22Rv1 (cell line): ENCODE measurements around the gene GLT8D1.

Source experiments
- H3K27ac ChIP-seq: fragments of 450-650 bp; 2 replicates; pipeline ENCODE4 v1.5.1; 2017
- ZFX ChIP-seq: fragments of 450-650 bp; IDR thresholded peaks from 2 replicates; pipeline ENCODE4 v1.6.1; 2017; ENCODE audit warnings: antibody characterized with exemption, borderline replicate concordance
- TF ChIP-seq, protein P1 (sequence below): fragments of 450-650 bp; IDR thresholded peaks from 2 replicates; pipeline ENCODE4 v1.5.1; 2017; ENCODE audit warnings: mild to moderate bottlenecking

GLT8D1 gene

DNA sequence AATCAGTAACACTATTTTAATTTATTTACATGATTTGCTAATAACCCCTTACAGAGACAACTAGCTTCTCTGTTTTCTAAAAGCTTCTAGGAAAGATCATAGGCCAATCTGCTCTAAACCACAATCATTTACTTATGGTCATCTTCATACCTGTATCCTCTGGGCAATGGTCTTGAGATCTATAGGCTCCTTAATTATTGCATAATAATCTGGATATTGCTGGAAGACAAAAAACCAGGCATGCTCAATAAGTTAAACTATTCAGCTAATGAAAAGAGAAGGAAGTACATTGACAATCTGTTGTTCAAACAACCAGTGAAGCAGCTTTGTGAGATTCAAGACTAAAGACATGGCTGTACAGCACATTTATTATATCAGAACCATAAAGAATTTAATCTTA is 54.0 kb downstream of the GLT8D1 start:
- no peak overlapping the region for H3K27ac ChIP-seq
- no peak for TF ChIP-seq ZFX
- TF ChIP-seq, protein P1, sequence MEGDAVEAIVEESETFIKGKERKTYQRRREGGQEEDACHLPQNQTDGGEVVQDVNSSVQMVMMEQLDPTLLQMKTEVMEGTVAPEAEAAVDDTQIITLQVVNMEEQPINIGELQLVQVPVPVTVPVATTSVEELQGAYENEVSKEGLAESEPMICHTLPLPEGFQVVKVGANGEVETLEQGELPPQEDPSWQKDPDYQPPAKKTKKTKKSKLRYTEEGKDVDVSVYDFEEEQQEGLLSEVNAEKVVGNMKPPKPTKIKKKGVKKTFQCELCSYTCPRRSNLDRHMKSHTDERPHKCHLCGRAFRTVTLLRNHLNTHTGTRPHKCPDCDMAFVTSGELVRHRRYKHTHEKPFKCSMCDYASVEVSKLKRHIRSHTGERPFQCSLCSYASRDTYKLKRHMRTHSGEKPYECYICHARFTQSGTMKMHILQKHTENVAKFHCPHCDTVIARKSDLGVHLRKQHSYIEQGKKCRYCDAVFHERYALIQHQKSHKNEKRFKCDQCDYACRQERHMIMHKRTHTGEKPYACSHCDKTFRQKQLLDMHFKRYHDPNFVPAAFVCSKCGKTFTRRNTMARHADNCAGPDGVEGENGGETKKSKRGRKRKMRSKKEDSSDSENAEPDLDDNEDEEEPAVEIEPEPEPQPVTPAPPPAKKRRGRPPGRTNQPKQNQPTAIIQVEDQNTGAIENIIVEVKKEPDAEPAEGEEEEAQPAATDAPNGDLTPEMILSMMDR = no peak

- no peak overlapping the region for H3K27ac ChIP-seq
Measured at GRCh38 chr3:52650439-52650838, 55.2 kb downstream of the GLT8D1 start.

GRCh38 chr3:52649461-52650210 is 56.0 kb downstream of the GLT8D1 start:
- TF ChIP-seq, protein P1 = no peak

More at GRCh38 chr3:52650439-52650838, 55.2 kb downstream of the GLT8D1 start:
- TF ChIP-seq, protein P1 = no peak
- TF ChIP-seq ZFX = no peak

DNA sequence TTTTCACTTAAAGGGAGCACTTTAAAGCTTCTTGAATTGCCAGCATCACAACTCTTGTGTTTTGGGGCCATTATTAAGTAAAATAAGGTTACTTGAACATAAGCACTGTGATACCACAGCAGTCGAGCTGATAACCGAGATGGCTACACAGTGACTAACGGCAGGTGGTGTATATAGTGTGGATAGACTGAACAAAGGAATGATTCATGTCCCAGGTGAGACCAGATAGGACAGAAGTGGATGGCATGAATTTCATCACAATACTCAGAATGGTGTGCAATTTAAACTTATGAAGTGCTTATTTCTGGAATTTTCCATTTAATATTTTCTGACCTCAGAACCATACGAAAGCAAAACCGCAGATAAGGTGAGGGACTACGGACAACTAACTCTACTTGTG is 60.0 kb downstream of the GLT8D1 start:
- no peak overlapping the region for H3K27ac ChIP-seq
- TF ChIP-seq ZFX = no peak
- TF ChIP-seq, protein P1 = no peak

More at GRCh38 chr3:52649461-52650210, 56.0 kb downstream of the GLT8D1 start:
- no peak overlapping the region for H3K27ac ChIP-seq
